GM18526 (cell line): ENCODE measurements around the gene TRPM5.

ENCODE experiments used
- POLR2A ChIP-seq: IDR thresholded peaks from 3 replicates; pipeline ENCODE4 v1.6.1; 2011; ENCODE audit not compliant: insufficient read length; ENCODE audit errors: extremely low read depth

Gene TRPM5

GRCh38 chr11:2436013-2436520 is 8.2 kb downstream of the TRPM5 start:
- TF ChIP-seq POLR2A: no peak

- TF ChIP-seq POLR2A: no peak
Observed at GRCh38 chr11:2435288-2436012, 8.9 kb downstream of the TRPM5 start.

- TF ChIP-seq POLR2A: no peak
Observed at GRCh38 chr11:2434506-2435255, 9.6 kb downstream of the TRPM5 start.

GRCh38 chr11:2434008-2434407 is 10.3 kb downstream of the TRPM5 start:
- TF ChIP-seq POLR2A: no peak

GRCh38 chr11:2433106-2433925 is 11.0 kb downstream of the TRPM5 start:
- no peak for TF ChIP-seq POLR2A

- no peak for TF ChIP-seq POLR2A
Observed at GRCh38 chr11:2432628-2433071, 11.7 kb downstream of the TRPM5 start.

GRCh38 chr11:2432171-2432621 is 12.1 kb downstream of the TRPM5 start:
- TF ChIP-seq POLR2A: no peak

- no peak for TF ChIP-seq POLR2A
Observed at GRCh38 chr11:2431395-2431794, 12.9 kb downstream of the TRPM5 start.

- no peak for TF ChIP-seq POLR2A
Observed at GRCh38 chr11:2428322-2428795, 16.0 kb downstream of the TRPM5 start.

- TF ChIP-seq POLR2A: no peak
Observed at GRCh38 chr11:2427721-2428321, 16.5 kb downstream of the TRPM5 start.

GRCh38 chr11:2426826-2427521 is 17.3 kb downstream of the TRPM5 start:
- TF ChIP-seq POLR2A: no peak

- no peak for TF ChIP-seq POLR2A
Observed at GRCh38 chr11:2426221-2426620, 18.1 kb downstream of the TRPM5 start.

GRCh38 chr11:2425506-2425905 is 18.8 kb downstream of the TRPM5 start:
- TF ChIP-seq POLR2A: no peak

- TF ChIP-seq POLR2A: no peak
Observed at GRCh38 chr11:2424811-2425495, 19.4 kb downstream of the TRPM5 start.
